RCC 7860 (cell line): ENCODE data around the gene GPS2.

Experiments used
- DNase-seq: peaks from one replicate; pipeline ENCODE4 v3.0.0-alpha.2; 2015; ENCODE audit warnings: low spot score
- FAIRE-seq: peaks from 2 replicates; lab custom pipeline; 2012; peaks lifted over from hg19 to GRCh38; lab: Jason Lieb, UNC

GPS2 gene

DNA sequence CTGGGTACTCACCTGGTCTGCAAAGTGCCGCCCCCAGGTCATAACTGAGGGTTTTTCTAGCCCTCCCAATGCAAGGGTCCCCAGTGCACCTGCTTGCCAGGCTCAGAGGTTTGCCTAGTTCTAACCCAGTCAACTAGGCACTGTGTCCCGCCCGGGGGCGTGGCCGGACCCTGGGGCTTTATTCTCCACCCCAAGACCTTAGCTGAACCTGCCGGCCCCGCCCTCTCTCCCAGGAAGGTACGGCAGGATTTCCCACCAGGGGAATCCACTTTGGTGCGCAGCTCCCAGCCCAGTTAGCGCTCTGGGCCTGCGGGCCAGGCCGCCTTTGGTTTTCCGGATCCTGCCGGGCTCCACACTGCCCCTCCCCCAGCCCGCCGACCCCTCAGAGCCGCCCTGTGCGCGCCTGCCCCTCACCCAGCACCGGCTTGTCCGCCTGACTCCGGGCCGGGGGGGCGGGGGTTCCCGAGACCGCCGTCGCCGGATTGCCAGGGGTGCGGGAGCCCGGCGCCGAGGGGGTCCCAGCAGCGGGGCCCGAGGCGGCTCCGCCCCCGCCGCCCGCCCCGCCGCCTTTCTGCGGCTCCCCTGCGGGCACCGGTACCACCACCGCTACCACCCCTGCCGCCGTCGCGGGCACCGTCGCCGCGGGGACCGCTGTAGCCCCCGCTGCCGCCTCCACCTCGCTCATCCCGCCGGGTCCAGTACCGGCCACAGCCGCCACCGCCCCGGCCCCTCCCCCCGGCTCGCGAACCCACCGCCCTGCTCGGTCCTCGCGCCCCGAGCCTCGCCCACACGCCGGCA is 21.1 kb downstream of the GPS2 start:
- no peak for DNase-seq
- no peak for FAIRE-seq

DNA sequence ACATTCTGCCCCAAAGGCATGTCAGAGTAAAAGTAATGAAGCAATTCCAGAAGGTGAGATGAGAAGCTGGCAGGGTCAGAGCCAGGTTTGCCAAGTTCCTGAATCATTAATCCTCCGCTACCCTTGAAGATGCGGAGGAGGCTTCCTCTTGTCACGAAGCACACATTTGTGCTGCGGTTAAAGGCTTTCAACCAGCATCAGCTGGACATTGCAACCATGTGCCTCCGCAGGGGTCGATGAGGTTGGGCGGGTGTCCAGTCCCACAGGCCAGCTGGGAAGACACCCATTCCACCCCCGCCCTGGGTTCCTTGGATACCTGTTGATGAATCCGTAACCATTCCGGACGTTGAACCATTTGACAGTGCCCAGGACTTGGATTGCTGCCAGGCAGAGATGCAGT is 22.0 kb downstream of the GPS2 start:
- DNase-seq (peak; percentile 74), FAIRE-seq (peak; percentile 88)

GRCh38 chr17:7292729-7293128 is 22.4 kb downstream of the GPS2 start:
- no peak for DNase-seq
- FAIRE-seq: no peak

- DNase-seq: no peak
- FAIRE-seq: no peak
Observed at GRCh38 chr17:7292194-7292593, 23.0 kb downstream of the GPS2 start.

- DNase-seq (no peak), FAIRE-seq (no peak)
Observed at GRCh38 chr17:7290685-7291084, 24.5 kb downstream of the GPS2 start.

GRCh38 chr17:7290166-7290565 is 25.0 kb downstream of the GPS2 start:
- DNase-seq: no peak
- FAIRE-seq: no peak

GRCh38 chr17:7289256-7290032 is 25.7 kb downstream of the GPS2 start:
- FAIRE-seq: no peak

DNA sequence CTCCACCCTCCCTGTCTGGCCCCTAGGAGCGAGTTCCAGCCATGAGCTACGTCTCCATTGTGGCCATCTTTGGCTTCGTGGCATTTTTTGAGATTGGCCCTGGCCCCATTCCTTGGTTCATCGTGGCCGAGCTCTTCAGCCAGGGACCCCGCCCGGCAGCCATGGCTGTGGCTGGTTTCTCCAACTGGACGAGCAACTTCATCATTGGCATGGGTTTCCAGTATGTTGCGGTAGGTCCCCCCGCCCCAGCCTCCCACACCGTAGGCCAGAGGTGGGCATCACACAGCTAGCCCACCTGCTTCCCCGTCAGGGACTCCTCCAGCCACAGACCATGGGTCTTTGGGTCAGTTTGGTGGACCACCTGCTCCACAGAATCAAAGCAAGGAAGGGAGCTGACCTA is 29.5 kb downstream of the GPS2 start:
- DNase-seq (no peak), FAIRE-seq (no peak)

More at GRCh38 chr17:7289256-7290032, 25.7 kb downstream of the GPS2 start:
- no peak for DNase-seq

DNA sequence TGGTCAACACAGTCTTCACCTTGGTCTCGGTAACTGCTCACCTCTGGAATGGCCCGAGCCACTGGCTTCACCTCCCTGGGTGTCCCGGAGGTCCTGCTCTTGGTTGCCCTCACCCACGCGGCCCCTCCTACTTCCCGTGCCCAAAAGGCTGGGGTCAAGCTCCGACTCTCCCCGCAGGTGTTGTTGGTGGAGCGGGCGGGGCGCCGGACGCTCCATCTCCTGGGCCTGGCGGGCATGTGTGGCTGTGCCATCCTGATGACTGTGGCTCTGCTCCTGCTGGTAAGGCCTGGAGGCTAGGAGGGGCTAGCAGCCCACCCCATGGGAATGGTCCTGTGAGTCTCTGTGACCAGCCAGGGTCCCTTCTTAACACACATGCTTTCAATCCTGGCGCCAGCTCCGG is 30.2 kb downstream of the GPS2 start:
- DNase-seq: no peak
- FAIRE-seq: no peak

GRCh38 chr17:7283471-7284216 is 31.5 kb downstream of the GPS2 start:
- no peak for FAIRE-seq
- no peak for DNase-seq

DNA sequence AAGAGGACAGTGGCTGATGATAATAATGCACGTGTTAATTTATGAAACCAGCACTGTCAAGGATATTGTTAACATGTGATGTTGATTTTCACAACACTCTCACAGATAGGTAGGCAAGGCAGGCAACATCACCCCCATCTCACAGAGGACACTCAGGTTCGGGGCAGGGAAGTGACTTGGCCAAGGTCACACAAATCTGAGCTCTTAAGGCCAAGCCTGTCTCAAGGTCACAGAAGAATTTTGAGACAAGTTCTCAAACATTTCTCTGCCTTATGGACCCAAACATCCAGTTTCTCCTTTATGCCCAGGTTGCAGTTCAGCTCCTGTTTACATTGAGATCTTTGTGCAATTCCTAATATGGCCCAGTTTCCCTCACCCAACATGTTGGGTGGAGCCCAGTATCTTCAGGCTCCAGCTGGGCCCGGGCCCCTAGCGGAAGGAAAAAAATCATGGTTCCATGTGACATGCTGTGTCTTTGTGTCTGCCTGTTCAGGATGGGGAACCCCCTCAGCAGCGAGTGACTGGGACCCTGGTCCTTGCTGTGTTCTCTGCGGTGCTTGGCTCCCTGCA is 32.3 kb downstream of the GPS2 start:
- FAIRE-seq (no peak), DNase-seq (no peak)

GRCh38 chr17:7281953-7282751 is 33.0 kb downstream of the GPS2 start:
- DNase-seq (no peak), FAIRE-seq (no peak)

DNA sequence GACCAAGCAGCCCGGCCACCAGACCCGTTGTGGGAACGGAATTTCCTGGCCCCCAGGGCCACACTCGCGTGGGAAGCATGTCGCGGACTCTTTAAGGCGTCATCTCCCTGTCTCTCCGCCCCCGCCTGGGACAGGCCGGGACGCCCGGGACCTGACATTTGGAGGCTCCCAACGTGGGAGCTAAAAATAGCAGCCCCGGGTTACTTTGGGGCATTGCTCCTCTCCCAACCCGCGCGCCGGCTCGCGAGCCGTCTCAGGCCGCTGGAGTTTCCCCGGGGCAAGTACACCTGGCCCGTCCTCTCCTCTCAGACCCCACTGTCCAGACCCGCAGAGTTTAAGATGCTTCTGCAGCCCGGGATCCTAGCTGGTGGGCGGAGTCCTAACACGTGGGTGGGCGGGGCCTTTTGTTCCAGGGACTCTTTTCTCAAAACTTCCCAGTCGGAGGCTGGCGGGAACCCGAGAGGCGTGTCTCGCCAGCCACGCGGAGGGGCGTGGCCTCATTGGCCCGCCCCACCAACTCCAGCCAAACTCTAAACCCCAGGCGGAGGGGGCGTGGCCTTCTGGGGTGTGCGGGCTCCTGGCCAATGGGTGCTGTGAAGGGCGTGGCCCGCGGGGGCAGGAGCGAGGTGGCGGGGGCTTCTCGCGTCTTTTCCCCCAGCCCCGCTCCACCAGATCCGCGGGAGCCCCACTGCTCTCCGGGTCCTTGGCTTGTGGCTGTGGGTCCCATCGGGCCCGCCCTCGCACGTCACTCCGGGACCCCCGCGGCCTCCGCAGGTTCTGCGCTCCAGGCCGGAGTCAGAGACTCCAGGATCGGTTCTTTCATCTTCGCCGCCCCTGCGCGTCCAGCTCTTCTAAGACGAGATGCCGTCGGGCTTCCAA is 33.8 kb downstream of the GPS2 start, which contains the start of gene SLC2A4:
Gene SLC2A4, plus strand, starts transcription at position 645 of the 879 bp plus-strand sequence. Its CDS starts 217 bp downstream, at position 862.
- FAIRE-seq (no peak), DNase-seq (peak; percentile 61)

GRCh38 chr17:7280519-7281073 is 34.6 kb downstream of the GPS2 start:
- FAIRE-seq (peak; percentile 65), DNase-seq (peak; percentile 66)

GRCh38 chr17:7279448-7279847 is 35.7 kb downstream of the GPS2 start:
- FAIRE-seq: no peak
- DNase-seq: no peak

DNA sequence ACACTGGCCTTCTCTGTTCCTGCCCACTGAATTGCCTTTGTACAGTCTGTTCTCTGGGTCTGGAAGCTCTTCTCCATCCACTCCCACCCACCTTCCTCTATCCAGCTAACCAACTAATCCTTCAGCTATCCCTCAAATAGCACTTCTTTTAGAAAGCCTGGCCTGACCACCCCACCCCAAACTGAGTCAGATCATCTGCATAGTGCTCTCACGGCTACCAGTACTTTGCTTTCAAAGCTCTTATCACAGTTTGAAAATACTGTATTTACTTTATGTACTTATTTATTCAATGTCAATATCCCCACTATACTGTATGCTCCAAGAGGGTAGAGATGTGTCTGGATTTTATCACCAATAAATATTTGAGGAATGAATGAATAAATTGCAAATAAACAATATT is 48.4 kb downstream of the GPS2 start:
- no peak for DNase-seq

DNA sequence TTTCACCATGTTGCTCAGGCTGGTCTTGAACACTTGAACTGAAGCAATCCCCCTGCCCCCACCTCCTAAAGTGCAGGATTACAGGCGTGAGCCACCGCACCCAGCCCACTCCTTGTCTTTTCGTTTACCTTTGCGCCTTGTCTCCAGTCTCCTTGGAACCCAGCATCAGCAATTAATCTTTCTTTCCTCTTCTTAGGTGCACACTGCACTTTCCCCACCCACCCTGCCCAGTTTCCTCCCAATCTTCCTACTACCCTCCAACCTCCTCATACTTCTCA is 51.4 kb downstream of the GPS2 start:
- DNase-seq (no peak), FAIRE-seq (no peak)

More for the DNA sequence above, 48.4 kb downstream of the GPS2 start:
- no peak for FAIRE-seq

- FAIRE-seq (no peak), DNase-seq (no peak)
Observed at GRCh38 chr17:7262935-7263800, 52.0 kb downstream of the GPS2 start.
